GM13977 (cell line): ENCODE results near the gene SH3RF3.

ENCODE experiments used
- DNase-seq: peaks from one replicate; pipeline ENCODE4 v3.0.0; 2012; ENCODE audit warnings: low spot score
- CTCF ChIP-seq: IDR thresholded peaks from 2 replicates; pipeline ENCODE4 v1.5.1; 2012; ENCODE audit warnings: mild to moderate bottlenecking, control low read depth; ENCODE audit not compliant: insufficient read depth; ENCODE audit errors: extremely low read depth, missing control alignments
- in situ Hi-C: fragments of 300-500 bp; cut with MboI; formaldehyde crosslinking; loops from one replicate; pipeline ENCODE4 v1.12.0; 2022; ENCODE audit warnings: low sequenced_read_pairs, low pct_unique_long_range_greater_than_20kb, mixed read lengths, inconsistent platforms; ENCODE audit not compliant: unreplicated experiment

The SH3RF3 gene

GRCh38 chr2:109421642-109422041 lies 292.6 kb downstream of the SH3RF3 start:
- no peak for TF ChIP-seq CTCF
- in situ Hi-C loops = no loop called here
- DNase-seq = no peak

GRCh38 chr2:109422071-109422757 lies 293.2 kb downstream of the SH3RF3 start:
- TF ChIP-seq CTCF = no peak
- DNase-seq = no peak
- in situ Hi-C loops = no loop called here

- TF ChIP-seq CTCF = no peak
- no peak for DNase-seq
- in situ Hi-C loops = no loop called here
Observed at GRCh38 chr2:109422758-109423500, 293.9 kb downstream of the SH3RF3 start.

GRCh38 chr2:109423556-109424359 lies 294.8 kb downstream of the SH3RF3 start:
- no peak for TF ChIP-seq CTCF
- no peak for DNase-seq
- in situ Hi-C loops = no loop called here

- TF ChIP-seq CTCF = no peak
- in situ Hi-C loops = no loop called here
- DNase-seq = no peak
Observed at GRCh38 chr2:109425411-109425810, 296.4 kb downstream of the SH3RF3 start.

- DNase-seq = no peak
- TF ChIP-seq CTCF = no peak
- in situ Hi-C loops = no loop called here
Observed at GRCh38 chr2:109427661-109428091, 298.7 kb downstream of the SH3RF3 start.
